Esophagus muscularis mucosa (tissue), 4 donors: ENCODE data around the gene IQGAP2. TPM values are rescaled to one million over a fixed set of nuclear protein-coding genes. Genes with fewer than 3 reads are reported as not detected.
"Not testable (repeated sequence)": the region's sequence is repeated elsewhere in the genome, so short reads cannot be mapped to it uniquely, and the experiment has no call there.

ENCODE experiments used
- DNase-seq: peaks from one replicate; pipeline ENCODE4 v3.0.0-alpha.2; 2017; ENCODE audit errors: extremely low spot score
- H3K27ac ChIP-seq, 4 donors: fragments of 200-600 bp; sonication (generic); replicated peaks in 1 of 4; 1 replicate in 3 of 4; 2 replicates in 1 of 4; pipeline ENCODE4 v1.5.1; 2016 to 2019; ENCODE audit warnings: mild to moderate bottlenecking in 1 of 4
- H3K27me3 ChIP-seq, 4 donors: fragments of 200-600 bp; sonication (generic); one replicate each; pipeline versions ENCODE4 v1.5.1 to v1.6.0; 2016 to 2019
- H3K36me3 ChIP-seq, 4 donors: fragments of 200-600 bp; sonication (generic); one replicate each; pipeline ENCODE4 v1.5.1; 2016 to 2019
- H3K4me1 ChIP-seq, 4 donors: fragments of 200-600 bp; sonication (generic); one replicate each; pipeline ENCODE4 v1.5.1; 2016 to 2019
- H3K4me3 ChIP-seq, 4 donors: fragments of 200-600 bp; sonication (generic); 1 replicate in 2 of 4; 2 replicates in 2 of 4; pipeline ENCODE4 v1.5.1; 2016 to 2019; ENCODE audit warnings: mild to moderate bottlenecking in 4 of 4, moderate library complexity in 1 of 4
- H3K9me3 ChIP-seq, 4 donors: fragments of 200-600 bp; sonication (generic); 1 replicate in 3 of 4; 2 replicates in 1 of 4; pipeline ENCODE4 v1.5.1; 2016 to 2019
- EP300 ChIP-seq: sonication (generic); formaldehyde crosslinking; IDR thresholded peaks from one replicate; pipeline ENCODE4 v1.6.1; 2017; ENCODE audit warnings: antibody characterized with exemption
- POLR2A ChIP-seq: fragments of 450-650 bp; IDR thresholded peaks from one replicate; pipeline ENCODE4 v1.6.1; 2017; ENCODE audit warnings: antibody characterized with exemption, moderate library complexity, mild to moderate bottlenecking, low read depth
- POLR2AphosphoS5 ChIP-seq, 2 donors: sonication (generic); formaldehyde crosslinking; IDR thresholded peaks; one replicate each; pipeline ENCODE4 v1.6.1; 2017; ENCODE audit warnings: antibody characterized with exemption in 2 of 2
- WGBS: methylation state at CpG from one replicate; pipeline ENCODE4 v1.1.5; 2018; 5-methylcytosine and 5-hydroxymethylcytosine counted together
- intact Hi-C: fragments of 100-400 bp; cut with DNase I; formaldehyde crosslinking; loops from one replicate; pipeline ENCODE4 v1.15.1; 2023
- total RNA-seq, 4 donors: library from RNA; depleted of rRNA; stranded (reverse); fragments of >200 nt; gene quantifications; one replicate each; pipeline versions ENCODE4 v1.1.0 to v1.2.1, GENCODE V29; 2016
- TF ChIP-seq, protein P1 (sequence below), 3 experiments: fragments of 200-600 bp in 2 of 3; fragments of 450-650 bp in 1 of 3; sonication (generic) in 2 of 3; IDR thresholded peaks; one replicate each; pipeline ENCODE4 v1.5.1; 2017 to 2019; ENCODE audit warnings: antibody characterized with exemption in 3 of 3, mild to moderate bottlenecking in 2 of 3, moderate library complexity in 1 of 3

IQGAP2 gene
- total RNA-seq, 4 donors from 2014 or later = 14.9 to 30.7 (median 20.8) TPM

DNA sequence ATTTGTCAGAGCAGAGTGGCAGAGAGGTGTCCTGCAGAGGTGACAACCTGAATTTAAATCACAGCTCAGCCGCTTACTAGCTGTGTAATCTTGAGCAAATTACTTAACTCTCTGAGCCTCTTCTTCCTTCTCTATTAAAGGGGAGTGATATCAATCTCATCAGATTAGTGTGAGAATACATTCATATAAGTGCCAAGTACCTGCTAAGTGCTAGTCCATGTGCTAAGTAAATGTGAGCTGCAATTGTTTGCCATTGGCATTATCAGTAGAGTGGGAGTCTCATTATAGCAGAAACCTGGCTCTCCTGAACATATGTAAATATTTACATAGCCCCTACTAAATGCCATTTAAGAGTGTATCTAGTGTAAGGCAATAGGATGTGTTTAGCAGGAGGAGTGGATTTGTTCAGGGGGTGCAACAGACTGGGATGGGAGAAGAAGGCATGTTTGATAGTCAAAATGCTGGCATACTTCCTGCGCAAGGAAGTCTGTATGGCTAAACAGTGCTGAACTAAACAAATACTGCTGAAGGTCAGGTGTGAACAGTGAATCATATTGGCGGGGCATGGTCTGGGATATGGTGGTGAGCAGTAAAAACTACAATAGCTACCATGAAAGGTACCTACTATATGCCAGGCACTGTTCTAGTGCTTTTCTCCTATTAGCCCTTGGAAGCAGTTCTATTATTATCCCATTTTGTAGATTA, 145.6 kb downstream of the IQGAP2 start:
- no peaks in the 10 kb centered on the region for H3K27me3 ChIP-seq
- intact Hi-C loops = no loop called here
- H3K27ac ChIP-seq = peak overlapping the region in 1 of 4 donors; percentile 44
- DNase-seq = no peak
- TF ChIP-seq POLR2AphosphoS5 (IDR thresholded peaks at IDR 0.05) = no peak
- TF ChIP-seq POLR2A = no peak
- TF ChIP-seq EP300 = no peak
- TF ChIP-seq, protein P1, sequence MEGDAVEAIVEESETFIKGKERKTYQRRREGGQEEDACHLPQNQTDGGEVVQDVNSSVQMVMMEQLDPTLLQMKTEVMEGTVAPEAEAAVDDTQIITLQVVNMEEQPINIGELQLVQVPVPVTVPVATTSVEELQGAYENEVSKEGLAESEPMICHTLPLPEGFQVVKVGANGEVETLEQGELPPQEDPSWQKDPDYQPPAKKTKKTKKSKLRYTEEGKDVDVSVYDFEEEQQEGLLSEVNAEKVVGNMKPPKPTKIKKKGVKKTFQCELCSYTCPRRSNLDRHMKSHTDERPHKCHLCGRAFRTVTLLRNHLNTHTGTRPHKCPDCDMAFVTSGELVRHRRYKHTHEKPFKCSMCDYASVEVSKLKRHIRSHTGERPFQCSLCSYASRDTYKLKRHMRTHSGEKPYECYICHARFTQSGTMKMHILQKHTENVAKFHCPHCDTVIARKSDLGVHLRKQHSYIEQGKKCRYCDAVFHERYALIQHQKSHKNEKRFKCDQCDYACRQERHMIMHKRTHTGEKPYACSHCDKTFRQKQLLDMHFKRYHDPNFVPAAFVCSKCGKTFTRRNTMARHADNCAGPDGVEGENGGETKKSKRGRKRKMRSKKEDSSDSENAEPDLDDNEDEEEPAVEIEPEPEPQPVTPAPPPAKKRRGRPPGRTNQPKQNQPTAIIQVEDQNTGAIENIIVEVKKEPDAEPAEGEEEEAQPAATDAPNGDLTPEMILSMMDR (IDR thresholded peaks at IDR 0.05) = no peak
- no peaks in the 10 kb centered on the region for H3K36me3 ChIP-seq
- H3K4me3 ChIP-seq = no peak overlapping the region
- peaks cover 0 to 10% (median 5%) of the 10 kb centered on the region in 4 donors for H3K4me1 ChIP-seq
- H3K9me3 ChIP-seq = no peaks in the 10 kb centered on the region
- 94% methylated on average over 3 of the region's 3 CpGs for WGBS

DNA sequence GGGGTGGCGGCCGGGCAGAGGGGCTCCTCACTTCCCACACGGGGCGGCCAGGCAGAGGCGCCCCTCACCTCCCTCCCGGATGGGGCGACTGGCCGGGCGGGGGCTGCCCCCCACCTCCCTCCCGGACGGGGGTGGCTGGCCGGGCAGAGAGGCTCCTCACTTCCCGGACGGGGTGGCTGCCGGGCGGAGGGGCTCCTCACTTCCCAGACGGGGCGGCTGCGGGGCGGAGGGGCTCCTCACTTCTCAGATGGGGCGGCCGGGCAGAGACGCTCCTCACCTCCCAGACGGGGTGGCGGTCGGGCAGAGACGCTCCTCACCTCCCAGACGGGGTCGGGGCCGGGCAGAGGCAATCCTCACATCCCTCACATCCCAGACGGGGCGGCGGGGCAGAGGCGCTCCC, 147.8 kb downstream of the IQGAP2 start:
- H3K27ac ChIP-seq, intact Hi-C loops: not testable (repeated sequence)
- WGBS = 98% methylated on average over 9 of the region's 34 CpGs

DNA sequence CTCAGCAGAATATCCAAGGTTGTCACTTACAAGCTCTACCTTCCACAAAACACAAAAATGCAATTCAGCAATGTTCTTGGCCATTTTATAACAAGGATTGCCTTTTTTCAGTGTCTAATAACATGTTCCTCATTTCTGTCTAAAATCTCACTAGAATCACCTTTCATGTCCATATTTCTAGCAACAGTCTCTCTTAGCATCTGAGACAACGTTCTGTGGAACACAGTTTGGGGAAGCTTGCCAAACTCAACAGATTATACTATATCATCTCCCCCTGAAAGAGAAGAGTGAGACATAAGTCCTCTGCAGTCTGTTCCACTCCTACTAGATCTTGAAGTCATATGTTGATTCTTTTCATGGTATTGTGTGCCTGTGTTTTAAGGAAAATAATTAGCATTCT, 149.5 kb downstream of the IQGAP2 start:
- H3K4me3 ChIP-seq = no peak overlapping the region
- no peaks in the 10 kb centered on the region for H3K9me3 ChIP-seq
- intact Hi-C loops = no loop called here
- WGBS = 27% methylated on average over 1 of the region's 1 CpG
- H3K27ac ChIP-seq = no peak overlapping the region
- no peak for DNase-seq
- H3K4me1 ChIP-seq = peaks cover 0 to 7% (median 2%) of the 10 kb centered on the region in 4 donors
- H3K27me3 ChIP-seq = no peaks in the 10 kb centered on the region
- TF ChIP-seq, protein P1 (IDR thresholded peaks at IDR 0.05) = no peak
- TF ChIP-seq EP300 (no peak), POLR2AphosphoS5 (IDR thresholded peaks at IDR 0.05) (no peak), POLR2A (no peak)
- H3K36me3 ChIP-seq = no peaks in the 10 kb centered on the region

More for the DNA sequence above, 147.8 kb downstream of the IQGAP2 start:
- H3K4me3 ChIP-seq, DNase-seq, H3K27me3 ChIP-seq, H3K9me3 ChIP-seq, H3K36me3 ChIP-seq, H3K4me1 ChIP-seq: not testable (repeated sequence)

DNA sequence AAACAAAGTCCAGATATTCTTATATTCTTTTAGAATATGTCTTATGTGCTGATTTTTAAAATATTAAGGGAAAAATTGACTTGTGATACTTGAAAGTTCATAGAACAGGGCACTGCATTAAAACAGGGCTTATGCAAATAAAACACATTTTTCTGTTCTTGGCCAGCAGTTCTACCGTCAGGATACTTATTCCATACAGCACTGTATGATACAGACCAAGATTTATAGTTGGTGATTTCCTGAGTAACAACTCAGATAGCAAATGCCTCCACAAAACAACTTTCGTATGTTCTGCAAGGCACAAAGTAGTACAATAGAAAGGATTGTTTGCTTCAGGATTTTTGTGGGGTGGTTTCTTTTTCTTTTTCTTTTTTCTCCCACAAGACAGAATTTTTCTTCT, 150.2 kb downstream of the IQGAP2 start:
- no peak overlapping the region for H3K4me3 ChIP-seq
- peaks cover 0 to 6% (median 0%) of the 10 kb centered on the region in 4 donors for H3K4me1 ChIP-seq
- no peak overlapping the region for H3K27ac ChIP-seq
- WGBS = 77% methylated on average over 2 of the region's 2 CpGs
- intact Hi-C loops = no loop called here
- H3K27me3 ChIP-seq = no peaks in the 10 kb centered on the region
- TF ChIP-seq POLR2A = no peak
- no peak for TF ChIP-seq POLR2AphosphoS5 (IDR thresholded peaks at IDR 0.05)
- TF ChIP-seq, protein P1 (IDR thresholded peaks at IDR 0.05) = no peak
- no peak for TF ChIP-seq EP300
- H3K36me3 ChIP-seq = no peaks in the 10 kb centered on the region
- DNase-seq = no peak
- no peaks in the 10 kb centered on the region for H3K9me3 ChIP-seq

DNA sequence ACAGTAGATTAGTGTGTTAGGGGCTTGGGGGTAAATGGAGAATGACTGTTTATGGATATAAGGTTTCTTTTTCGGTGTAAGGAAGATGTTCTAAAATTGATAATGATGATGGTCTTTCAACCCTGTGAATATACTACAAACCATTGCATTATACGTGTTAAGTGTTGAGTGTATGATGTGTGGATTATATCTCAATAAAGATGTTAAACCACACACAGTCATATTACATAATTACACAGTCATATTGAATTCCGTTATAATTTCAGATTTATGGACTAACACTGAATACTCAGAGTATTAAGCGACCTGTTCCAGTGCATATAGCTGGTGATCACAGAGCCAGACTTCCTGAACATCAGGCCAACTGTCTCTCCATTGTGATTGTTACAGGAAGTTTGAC, 152.0 kb downstream of the IQGAP2 start:
- Histone ChIP-seq H3K36me3 (no peaks in the 10 kb centered on the region), H3K27me3 (no peaks in the 10 kb centered on the region), H3K4me3 (no peak overlapping the region), H3K4me1 (no peaks in the 10 kb centered on the region), H3K9me3 (no peaks in the 10 kb centered on the region), H3K27ac (no peak overlapping the region)
- intact Hi-C loops = no loop called here
- no peak for DNase-seq
- 94% methylated on average over 4 of the region's 4 CpGs for WGBS
- TF ChIP-seq, protein P1 (IDR thresholded peaks at IDR 0.05) = no peak
- TF ChIP-seq POLR2AphosphoS5 (IDR thresholded peaks at IDR 0.05) = no peak
- no peak for TF ChIP-seq EP300
- no peak for TF ChIP-seq POLR2A
